Suprapubic skin (tissue), 4 donors: ENCODE measurements around the gene DNAJB1. TPM values are rescaled to one million over a fixed set of nuclear protein-coding genes. Genes with fewer than 3 reads are reported as not detected.

Experiments used
- DNase-seq, 2 donors: peaks; one replicate each; pipeline ENCODE4 v3.0.0-alpha.2; 2019; ENCODE audit warnings: low spot score in 2 of 2
- H3K27ac ChIP-seq: fragments of 200-600 bp; sonication (generic); one replicate; pipeline ENCODE4 v1.5.1; 2019
- H3K27me3 ChIP-seq: fragments of 200-600 bp; sonication (generic); one replicate; pipeline ENCODE4 v1.5.1; 2019
- H3K36me3 ChIP-seq: fragments of 200-600 bp; sonication (generic); one replicate; pipeline ENCODE4 v1.5.1; 2019
- H3K4me1 ChIP-seq: fragments of 200-600 bp; sonication (generic); one replicate; pipeline ENCODE4 v1.5.1; 2019
- H3K4me3 ChIP-seq: fragments of 200-600 bp; sonication (generic); one replicate; pipeline ENCODE4 v1.5.1; 2019; ENCODE audit warnings: mild to moderate bottlenecking
- H3K9me3 ChIP-seq: fragments of 200-600 bp; sonication (generic); one replicate; pipeline ENCODE4 v1.5.1; 2019
- EP300 ChIP-seq: sonication (generic); formaldehyde crosslinking; IDR thresholded peaks from one replicate; pipeline ENCODE4 v1.6.1; 2017; ENCODE audit warnings: antibody characterized with exemption
- POLR2A ChIP-seq, 2 donors: fragments of 450-650 bp; IDR thresholded peaks; one replicate each; pipeline ENCODE4 v1.6.1; 2017; ENCODE audit warnings: antibody characterized with exemption in 2 of 2, mild to moderate bottlenecking in 2 of 2, moderate library complexity in 2 of 2
- POLR2AphosphoS5 ChIP-seq, 3 donors: sonication (generic); formaldehyde crosslinking; IDR thresholded peaks; one replicate each; pipeline ENCODE4 v1.6.1; 2017; ENCODE audit warnings: antibody characterized with exemption in 3 of 3
- WGBS: methylation state at CpG from one replicate; pipeline ENCODE4 v1.1.5; 2018; 5-methylcytosine and 5-hydroxymethylcytosine counted together
- total RNA-seq, 4 donors: library from RNA; depleted of rRNA; stranded (reverse); fragments of >200 nt; gene quantifications; one replicate each; pipeline ENCODE4 v1.1.0, GENCODE V29; 2016
- TF ChIP-seq, protein P1 (sequence below), 2 donors: fragments of 200-600 bp in 1 of 2; fragments of 450-650 bp in 1 of 2; sonication (generic) in 1 of 2; IDR thresholded peaks; one replicate each; pipeline ENCODE4 v1.5.1; 2016 to 2019; ENCODE audit warnings: antibody characterized with exemption in 2 of 2, mild to moderate bottlenecking in 1 of 2, moderate library complexity in 1 of 2

Gene DNAJB1
- total RNA-seq, 4 donors from 2014 or later = 54.5 to 197 (median 145) TPM

DNA sequence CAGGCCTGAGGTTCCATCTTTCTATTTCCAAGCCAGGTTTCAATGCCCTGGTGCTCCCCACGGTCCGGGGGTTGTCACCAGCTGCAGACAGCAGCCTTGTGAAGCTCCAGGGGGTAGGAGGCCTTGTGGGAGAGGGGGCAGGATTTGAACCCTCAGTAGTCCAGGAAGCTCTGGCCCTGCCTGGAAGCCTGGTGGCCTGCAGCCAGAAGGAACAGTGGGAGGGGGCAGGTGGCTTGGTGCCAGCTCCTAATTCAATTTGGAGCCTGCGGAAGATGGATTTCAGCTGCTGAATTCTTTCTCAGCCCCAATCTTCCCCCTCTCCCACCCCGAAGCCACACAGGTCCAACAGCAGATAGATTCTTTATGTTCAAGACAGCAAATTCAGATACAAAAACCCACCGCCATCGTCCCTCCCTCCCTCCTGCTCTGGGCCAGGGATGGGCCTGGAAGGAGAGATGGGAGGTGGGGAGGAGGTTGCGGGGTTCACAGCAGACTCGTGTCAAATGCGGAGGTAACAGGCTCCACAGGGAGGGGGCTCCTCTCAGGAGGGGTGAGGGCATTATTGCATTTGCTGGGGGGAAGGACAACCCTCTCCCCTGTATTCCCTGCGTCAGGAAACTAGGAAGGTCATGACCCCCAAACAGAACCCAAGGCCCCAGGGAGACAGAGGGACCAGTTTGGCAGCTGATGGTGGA lies 40.6 kb downstream of the DNAJB1 start:
- peaks cover 25% of the 10 kb centered on the region for H3K27me3 ChIP-seq
- H3K4me3 ChIP-seq = no peak overlapping the region
- H3K9me3 ChIP-seq = no peaks in the 10 kb centered on the region
- peaks cover 51% of the 10 kb centered on the region for H3K4me1 ChIP-seq
- TF ChIP-seq POLR2AphosphoS5 (IDR thresholded peaks at IDR 0.05) (no peak), EP300 (no peak), POLR2A (IDR thresholded peaks at IDR 0.05) (no peak)
- TF ChIP-seq, protein P1, sequence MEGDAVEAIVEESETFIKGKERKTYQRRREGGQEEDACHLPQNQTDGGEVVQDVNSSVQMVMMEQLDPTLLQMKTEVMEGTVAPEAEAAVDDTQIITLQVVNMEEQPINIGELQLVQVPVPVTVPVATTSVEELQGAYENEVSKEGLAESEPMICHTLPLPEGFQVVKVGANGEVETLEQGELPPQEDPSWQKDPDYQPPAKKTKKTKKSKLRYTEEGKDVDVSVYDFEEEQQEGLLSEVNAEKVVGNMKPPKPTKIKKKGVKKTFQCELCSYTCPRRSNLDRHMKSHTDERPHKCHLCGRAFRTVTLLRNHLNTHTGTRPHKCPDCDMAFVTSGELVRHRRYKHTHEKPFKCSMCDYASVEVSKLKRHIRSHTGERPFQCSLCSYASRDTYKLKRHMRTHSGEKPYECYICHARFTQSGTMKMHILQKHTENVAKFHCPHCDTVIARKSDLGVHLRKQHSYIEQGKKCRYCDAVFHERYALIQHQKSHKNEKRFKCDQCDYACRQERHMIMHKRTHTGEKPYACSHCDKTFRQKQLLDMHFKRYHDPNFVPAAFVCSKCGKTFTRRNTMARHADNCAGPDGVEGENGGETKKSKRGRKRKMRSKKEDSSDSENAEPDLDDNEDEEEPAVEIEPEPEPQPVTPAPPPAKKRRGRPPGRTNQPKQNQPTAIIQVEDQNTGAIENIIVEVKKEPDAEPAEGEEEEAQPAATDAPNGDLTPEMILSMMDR (IDR thresholded peaks at IDR 0.05) = no peak
- no peak overlapping the region for H3K27ac ChIP-seq
- 72% methylated on average over 10 of the region's 10 CpGs for WGBS
- peaks cover 48% of the 10 kb centered on the region for H3K36me3 ChIP-seq
- no peak for DNase-seq

DNA sequence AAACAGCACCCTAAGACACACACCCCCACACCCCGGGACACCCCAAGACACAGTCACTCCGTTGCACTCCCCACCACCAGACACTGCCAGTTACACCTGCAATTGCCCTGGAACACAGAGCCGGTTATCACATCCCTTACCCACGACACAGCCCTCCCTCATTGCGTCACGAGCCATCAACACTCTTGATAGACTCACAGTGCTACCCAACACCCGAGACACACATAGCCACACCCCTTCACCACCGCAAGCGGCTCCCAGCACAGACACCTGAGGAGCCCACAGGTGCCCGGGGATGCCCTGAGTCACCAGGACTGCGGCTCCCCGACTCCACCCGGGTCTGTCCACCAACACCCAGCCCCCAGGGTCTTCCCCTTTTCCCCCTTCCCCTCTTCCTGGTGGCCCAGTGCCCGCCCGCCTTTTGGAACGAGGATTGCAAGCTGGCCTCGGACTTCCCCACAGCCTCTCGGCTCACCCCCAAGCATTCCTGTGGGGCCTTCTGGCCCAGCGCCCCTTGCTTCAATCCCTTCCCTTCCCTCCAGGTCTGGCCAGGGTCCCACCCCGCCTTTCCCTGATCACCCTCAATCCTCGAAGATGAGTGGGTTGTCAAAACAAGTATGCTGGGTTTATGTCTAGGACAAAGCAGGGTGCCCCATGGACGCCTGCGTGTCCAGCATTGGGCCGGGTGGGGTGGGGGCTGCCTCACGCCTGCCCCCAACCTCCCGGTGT lies 41.4 kb downstream of the DNAJB1 start:
- H3K4me1 ChIP-seq = peaks cover 58% of the 10 kb centered on the region
- H3K27me3 ChIP-seq = peaks cover 28% of the 10 kb centered on the region
- H3K36me3 ChIP-seq = peaks cover 41% of the 10 kb centered on the region
- 35% methylated on average over 22 of the region's 26 CpGs for WGBS
- TF ChIP-seq POLR2AphosphoS5 (IDR thresholded peaks at IDR 0.05) (no peak), POLR2A (IDR thresholded peaks at IDR 0.05) (no peak), EP300 (no peak)
- TF ChIP-seq, protein P1 (IDR thresholded peaks at IDR 0.05) = no peak
- H3K9me3 ChIP-seq = no peaks in the 10 kb centered on the region
- H3K27ac ChIP-seq = no peak overlapping the region
- no peak overlapping the region for H3K4me3 ChIP-seq
- DNase-seq = peak in 1 of 2 donors; percentile 78

DNA sequence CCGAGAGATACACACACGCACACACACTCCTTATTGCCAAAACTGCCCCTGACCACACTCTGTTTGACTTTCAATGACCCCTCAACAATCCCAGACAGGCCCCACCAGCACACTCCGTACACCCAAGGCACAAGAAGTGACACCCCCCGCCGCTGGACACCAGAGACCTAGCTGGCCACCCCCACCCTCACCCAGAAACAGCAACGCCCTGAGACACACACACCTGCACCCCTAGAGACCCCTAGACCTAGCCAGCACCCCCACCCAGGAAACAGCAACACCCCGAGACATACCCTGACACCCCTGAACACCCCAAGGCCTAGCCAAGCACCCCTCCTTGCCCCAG lies 41.9 kb downstream of the DNAJB1 start:
- peaks cover 28% of the 10 kb centered on the region for H3K27me3 ChIP-seq
- TF ChIP-seq POLR2AphosphoS5 (IDR thresholded peaks at IDR 0.05) (no peak), POLR2A (IDR thresholded peaks at IDR 0.05) (no peak), EP300 (no peak)
- TF ChIP-seq, protein P1 (IDR thresholded peaks at IDR 0.05) = no peak
- peak in 1 of 2 donors; percentile 63 for DNase-seq
- peaks cover 39% of the 10 kb centered on the region for H3K36me3 ChIP-seq
- H3K27ac ChIP-seq = no peak overlapping the region
- no peak overlapping the region for H3K4me3 ChIP-seq
- WGBS = 67% methylated on average over 7 of the region's 7 CpGs
- H3K4me1 ChIP-seq = peaks cover 62% of the 10 kb centered on the region
- no peaks in the 10 kb centered on the region for H3K9me3 ChIP-seq

DNA sequence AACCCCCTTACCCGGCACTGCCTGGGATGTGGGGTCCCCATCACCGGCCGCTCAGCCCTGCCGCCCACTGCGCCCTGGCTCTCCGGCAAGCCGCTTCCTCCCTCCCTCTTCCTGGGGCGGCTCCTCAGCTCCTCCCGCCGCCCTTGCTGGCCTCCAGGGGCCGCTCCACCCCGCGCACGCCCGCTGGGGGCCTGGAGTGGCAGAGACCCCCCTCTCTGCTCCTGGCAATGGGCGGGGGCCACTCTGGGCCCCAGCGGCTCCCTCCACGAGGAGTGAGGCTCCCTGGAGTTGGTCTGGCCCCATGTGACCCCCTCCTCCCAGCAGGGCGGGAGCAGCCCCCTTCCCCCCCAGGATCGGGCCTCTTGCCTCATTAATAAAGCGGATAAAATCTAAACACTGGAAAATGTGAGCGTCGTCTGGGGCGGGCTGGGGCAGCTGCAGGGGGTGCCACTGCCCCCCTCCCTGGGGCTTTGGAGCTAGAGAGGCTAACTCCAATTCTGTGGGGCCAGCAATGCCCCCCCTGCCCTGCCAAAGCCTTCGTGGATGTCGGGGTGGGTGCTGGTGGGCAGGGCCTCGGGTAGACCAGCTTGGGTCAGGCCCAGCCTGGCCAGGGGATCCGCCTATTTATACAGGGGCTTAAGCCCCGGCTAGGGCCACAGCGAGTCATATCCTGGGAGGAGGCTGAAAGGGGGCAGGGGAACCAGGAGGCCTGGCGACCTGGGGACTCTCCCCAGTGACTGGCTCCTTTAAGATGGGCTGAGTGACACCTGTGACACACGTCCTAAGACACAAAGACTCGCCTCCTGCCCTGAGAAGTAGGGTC lies 42.7 kb downstream of the DNAJB1 start, which contains the start of gene PTGER1:
Gene PTGER1 (minus strand): TSS at position 104 of the 823 bp plus-strand sequence. CDS start 1,034 bp downstream, outside the sequence.
- H3K4me3 ChIP-seq = peak within 1 kb of the TSS; percentile 9
- TF ChIP-seq EP300 = no peak
- TF ChIP-seq, protein P1 (IDR thresholded peaks at IDR 0.05) = peak in 1 of 2 donors; percentile 59
- H3K27ac ChIP-seq = no peak within 1 kb of the TSS
- DNase-seq = peak in 1 of 2 donors; percentile 62
- H3K4me1 ChIP-seq = peaks cover 62% of the 10 kb centered on the region
- H3K9me3 ChIP-seq = no peaks in the 10 kb centered on the region
- WGBS = no CpG with 5 or more reads among the region's 33 CpGs
- H3K27me3 ChIP-seq = peaks cover 28% of the 10 kb centered on the region
- peaks cover 35% of the 10 kb centered on the region for H3K36me3 ChIP-seq
